ENCODE data around the gene NDUFAF5.
A peak's percentile ranks its signal among the peaks of the same experiment; 100 is the strongest.
"Not testable (repeated sequence)": the region's sequence is repeated elsewhere in the genome, so short reads cannot be mapped to it uniquely, and the experiment has no call there.

NDUFAF5 gene

GRCh38 chr20:13784893-13785715, at the start of gene NDUFAF5, which contains the start of gene ESF1:
Gene NDUFAF5, plus strand, starts transcription at chr20:13785028. Its CDS starts 41 bp downstream, at chr20:13785069.
Gene ESF1, minus strand, starts transcription at chr20:13784919. Its CDS starts 1,779 bp downstream, at chr20:13783140.
- DNase-seq = peak; percentile 88

- no peak for DNase-seq
These were observed 49.0 kb upstream of the NDUFAF5 start for GRCh38 chr20:13735826-13736225.

DNA sequence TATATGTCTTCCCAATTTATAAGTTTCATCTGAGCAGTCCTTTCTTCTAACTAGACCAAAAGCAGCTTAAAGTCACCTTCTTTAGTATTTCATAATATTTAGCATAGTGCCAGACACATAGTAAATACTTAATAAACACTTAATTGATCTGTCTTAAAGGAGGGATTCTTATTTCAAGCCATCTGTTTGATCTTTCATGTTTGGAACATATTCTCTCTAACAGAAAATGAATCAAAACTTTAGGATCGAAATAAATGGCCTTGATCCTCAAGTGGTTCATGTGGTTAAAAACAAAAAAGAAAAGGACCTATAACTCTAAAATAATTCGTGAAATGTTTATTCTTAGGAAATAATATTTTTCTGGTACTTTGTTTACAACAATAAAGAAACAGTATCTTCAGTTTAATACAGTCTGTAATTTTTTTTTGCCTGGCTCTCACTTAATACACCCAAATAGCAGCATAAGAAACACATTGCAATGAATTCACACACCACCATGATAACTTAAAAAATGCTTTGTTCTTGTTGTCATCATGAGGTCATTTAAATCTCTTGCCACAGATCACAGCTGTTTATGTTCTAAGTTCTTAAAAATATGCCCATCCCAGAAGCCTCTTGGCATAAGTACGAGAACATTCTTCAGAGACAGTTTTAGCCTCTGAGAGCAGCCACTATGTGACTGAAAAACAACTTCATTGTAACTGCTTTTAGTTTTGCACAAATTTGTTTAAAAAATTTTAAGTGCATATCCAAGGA, 48.2 kb upstream of the NDUFAF5 start:
- no peak for DNase-seq

GRCh38 chr20:13738187-13738586, 46.6 kb upstream of the NDUFAF5 start:
- DNase-seq = not testable (repeated sequence)

DNA sequence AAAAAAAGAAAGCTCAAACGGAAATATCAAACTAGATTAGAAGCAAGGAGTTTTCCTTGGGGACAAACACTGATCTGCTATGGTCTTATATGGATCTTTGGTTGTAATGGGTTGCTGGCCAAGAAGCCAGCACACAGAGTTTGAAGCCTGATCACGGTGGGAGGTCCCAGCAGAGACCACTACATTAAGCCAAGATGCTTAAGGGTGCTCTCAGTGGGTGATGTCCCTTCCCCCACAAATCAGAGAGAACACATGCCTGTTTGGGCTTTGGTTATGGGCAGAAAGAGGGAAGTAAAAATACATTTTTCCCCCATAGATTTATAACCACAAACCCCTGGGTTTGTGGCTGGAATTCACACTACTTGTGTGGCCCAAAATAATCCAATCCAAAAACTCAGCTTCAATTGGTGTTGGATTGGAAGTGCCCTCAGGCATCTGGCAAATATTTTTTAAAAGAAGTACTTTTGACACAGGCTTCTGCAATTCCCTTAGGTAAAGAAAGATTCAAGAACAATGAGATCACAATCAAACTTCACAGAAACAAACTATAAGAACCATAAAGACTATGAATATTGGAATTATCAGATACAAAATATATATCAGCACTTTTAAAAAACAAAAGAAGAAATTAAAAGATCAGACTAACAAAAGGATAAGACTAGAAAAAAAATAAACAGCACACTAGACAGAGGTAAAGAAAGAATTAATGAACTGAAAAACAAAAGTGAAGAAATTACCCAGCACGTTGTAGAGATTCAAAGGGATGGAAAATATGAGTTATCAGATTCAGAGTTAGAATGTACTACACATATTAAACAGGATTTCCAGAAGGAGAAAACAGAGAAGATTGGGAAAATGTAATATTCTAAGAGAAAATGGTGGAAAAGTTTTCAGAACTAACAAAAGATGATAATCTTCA, 44.8 kb upstream of the NDUFAF5 start:
- DNase-seq = no peak

GRCh38 chr20:13741879-13742278, 42.9 kb upstream of the NDUFAF5 start:
- DNase-seq = no peak

DNA sequence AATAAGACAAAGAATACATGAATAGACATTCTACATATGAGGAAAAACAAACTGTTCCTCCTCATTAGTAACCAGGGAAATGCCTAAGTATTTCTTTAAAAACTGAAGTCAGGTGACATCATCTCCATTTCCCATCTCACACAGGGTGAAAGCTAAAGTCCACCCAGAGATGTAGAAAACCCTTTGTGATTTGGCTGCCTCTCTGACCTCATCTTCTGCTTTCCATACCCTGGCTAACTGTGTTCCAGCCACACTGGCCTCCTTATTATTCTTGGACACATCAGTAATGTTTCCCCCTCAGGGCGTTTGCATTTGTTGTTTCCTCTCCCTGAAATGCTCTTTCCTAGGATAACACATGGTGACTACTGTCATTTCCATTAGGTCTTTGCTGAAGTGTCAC, 40.5 kb upstream of the NDUFAF5 start:
- DNase-seq = no peak

DNA sequence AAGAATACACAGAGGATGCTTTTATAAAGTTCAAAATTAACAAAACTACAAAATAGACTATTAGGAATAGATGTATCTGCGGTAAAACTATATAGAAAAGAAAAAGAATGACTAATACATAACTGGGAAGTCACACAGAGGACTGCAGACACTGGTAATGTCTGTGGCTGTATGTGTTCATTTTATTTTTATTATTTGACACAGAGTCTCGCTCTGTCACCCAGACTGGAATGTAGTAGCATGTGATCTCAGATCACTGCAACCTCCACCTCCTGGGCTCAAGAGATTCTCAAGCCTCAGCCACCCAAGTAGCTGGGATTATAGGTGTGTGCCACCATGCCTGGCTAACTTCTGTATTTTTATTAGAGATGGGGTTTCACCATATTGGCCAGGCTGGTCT, 39.0 kb upstream of the NDUFAF5 start:
- no peak for DNase-seq

DNA sequence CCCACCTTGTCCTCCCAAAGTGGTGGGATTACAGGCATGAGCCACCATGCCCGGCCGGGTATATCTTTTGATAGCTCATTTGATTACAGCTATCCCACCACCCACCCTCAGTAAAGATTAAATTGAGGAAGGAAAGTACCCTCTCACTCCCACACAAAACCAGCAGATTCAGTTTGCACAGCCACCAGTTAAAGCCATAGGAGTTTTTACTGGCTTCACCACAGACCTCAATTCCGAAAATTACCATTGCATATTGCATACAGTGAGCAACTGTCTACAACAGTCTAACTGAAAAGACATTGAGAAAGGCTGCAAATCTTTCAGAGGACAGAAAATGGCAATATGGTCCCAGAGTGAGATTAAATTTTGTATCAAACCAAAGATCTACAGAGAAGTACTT, 35.0 kb upstream of the NDUFAF5 start:
- no peak for DNase-seq

GRCh38 chr20:13753436-13754036, 31.3 kb upstream of the NDUFAF5 start:
- no peak for DNase-seq

- no peak for DNase-seq
These were observed 29.0 kb upstream of the NDUFAF5 start for GRCh38 chr20:13755809-13756208.

- no peak for DNase-seq
These were observed 28.3 kb upstream of the NDUFAF5 start for GRCh38 chr20:13756551-13756950.

DNA sequence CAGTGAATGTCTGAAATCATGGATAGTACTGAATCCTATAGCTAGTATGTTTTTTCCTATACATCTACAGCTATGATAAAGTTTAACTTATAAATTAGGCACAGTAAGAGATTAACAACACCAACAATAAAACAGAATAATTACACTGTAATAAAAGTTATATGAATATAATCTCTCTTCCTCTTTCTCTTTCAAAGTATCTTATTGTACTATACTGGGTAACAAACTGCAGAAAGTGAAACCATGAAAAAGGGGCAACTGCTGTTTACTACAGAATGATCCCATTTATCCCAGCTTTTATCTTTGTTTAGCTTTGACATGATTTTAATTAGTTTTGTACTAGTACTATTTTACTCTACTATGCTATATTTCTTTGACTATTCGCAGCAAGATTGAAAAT, 25.9 kb upstream of the NDUFAF5 start:
- no peak for DNase-seq

DNA sequence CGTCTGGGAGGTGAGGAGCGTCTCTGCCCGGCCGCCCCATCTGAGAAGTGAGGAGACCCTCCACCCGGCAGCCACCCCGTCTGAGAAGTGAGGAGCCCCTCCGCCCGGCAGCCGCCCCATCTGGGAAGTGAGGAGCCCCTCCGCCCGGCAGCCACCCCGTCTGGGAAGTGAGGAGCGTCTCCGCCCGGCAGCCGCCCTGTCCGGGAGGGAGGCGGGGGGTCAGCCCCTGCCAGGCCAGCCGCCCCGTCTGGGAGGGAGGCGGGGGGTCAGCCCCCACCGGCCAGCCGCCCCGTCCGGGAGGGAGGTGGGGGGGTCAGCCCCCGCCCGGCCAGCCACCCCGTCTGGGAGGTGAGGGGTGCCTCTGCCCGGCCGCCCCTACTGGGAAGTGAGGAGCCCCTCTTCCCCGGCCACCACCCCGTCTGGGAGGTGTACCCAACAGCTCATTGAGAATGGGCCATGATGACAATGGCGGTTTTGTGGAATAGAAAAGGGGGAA, 24.3 kb upstream of the NDUFAF5 start:
- not testable (repeated sequence) for DNase-seq

DNA sequence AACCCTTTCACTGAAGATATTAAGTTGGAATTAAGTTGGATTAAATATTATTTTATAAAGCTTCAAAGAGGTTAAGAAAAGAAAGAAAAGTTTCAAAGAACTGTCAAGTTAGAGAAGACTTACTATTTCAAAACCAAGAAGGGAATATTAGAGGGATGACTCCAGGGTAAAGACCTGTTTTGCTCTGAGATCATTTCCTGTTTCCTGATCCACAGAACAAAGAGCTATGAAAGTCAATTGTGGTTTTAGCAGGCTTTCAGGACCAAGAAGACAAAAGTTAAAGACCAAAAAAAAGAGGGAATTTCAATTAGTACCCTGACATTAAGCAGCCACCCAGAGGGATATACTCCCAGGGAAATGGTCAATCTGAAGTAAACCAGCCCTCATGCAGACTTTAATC, 19.5 kb upstream of the NDUFAF5 start:
- no peak for DNase-seq

DNA sequence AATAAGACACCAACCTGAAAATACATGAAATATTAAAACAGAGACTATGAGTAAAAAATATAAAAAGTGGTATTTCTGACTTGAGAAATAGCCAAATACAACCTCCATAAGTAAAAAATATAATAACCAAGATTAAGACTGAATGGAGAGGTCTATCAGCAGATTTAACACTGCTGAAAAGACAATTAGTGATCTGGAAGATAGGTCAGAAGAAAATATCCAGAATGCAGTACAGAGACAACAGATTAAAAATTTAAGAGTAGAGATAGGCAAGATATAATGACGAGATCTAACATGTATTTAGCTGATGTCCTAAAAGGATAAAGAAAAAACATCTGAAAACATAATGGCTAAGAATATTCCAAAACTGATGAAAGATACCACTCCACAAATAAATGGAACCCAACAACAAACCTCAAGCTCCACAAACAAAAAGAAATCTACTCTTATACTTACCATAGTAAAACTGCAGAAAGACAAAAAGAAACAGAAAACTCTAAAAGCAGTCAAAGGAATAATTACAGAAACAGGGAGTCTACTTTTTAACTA, 18.9 kb upstream of the NDUFAF5 start:
- DNase-seq = no peak

DNA sequence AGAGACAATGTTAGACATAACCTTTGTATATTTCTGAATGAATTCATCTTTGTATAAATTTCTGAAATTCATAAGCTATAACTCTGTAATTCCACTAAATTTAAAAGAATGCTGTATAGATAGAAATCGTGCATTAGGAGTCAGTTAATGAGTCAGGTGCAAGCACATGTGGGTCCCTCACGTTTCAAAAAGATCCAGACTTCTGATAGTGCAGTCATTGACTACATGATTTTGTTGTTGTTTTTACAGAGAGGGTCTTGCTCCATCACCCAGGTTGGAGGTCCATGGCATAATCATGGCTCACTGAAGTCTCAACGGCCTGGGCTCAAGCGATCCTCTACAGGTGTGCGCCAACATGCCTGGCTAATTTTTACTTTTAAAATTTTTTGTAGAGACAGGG, 14.7 kb upstream of the NDUFAF5 start:
- DNase-seq = no peak

GRCh38 chr20:13771853-13772453, 12.9 kb upstream of the NDUFAF5 start:
- DNase-seq = no peak

GRCh38 chr20:13772529-13772928, 12.3 kb upstream of the NDUFAF5 start:
- DNase-seq = no peak

DNA sequence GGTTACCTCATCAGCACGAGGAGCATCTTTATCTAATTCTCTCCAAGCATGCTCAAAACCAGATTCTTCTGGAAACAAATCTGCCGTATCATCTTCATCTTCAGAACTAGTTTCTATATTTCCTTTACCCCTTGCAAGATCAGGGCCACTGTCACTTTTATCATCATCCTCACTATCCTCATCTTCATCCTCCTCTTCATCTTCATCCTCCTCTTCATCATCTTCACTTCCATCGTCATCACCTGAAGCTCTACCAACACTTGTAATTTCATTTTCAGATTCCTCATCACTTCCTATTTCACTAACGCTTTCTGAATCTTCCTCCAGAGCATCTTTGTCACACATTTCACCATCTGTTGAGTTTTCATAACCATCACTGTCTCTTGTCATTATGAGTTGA, 9.0 kb upstream of the NDUFAF5 start:
- DNase-seq = no peak

DNA sequence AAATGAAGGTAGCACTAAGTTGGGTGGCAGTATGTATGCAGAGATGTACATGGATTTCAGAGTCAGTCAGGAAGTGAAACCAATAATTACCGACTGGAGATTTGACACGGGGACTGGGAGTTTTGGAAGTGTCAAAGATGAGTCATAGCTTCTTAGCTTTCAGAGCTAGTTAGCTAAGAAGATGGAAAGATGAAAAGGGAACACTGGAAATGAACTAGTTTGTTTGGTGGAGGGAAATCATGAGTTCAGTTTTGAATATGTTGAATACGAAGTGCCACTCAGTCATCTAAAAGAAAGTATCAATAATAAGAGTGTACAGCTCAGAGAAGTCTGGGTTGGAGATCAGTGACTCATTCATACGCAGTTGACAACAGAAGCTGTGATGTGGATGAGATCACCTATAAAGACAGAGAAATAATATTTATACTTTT, 7.6 kb upstream of the NDUFAF5 start:
- no peak for DNase-seq

GRCh38 chr20:13778827-13779226, 6.0 kb upstream of the NDUFAF5 start:
- DNase-seq = no peak
